GM19240 (cell line): ENCODE data around the gene MLYCD.

ENCODE experiments used
- DNase-seq: peaks from one replicate; pipeline ENCODE4 v3.0.0; 2011; ENCODE audit warnings: low spot score; ENCODE audit not compliant: insufficient read length

MLYCD gene

DNA sequence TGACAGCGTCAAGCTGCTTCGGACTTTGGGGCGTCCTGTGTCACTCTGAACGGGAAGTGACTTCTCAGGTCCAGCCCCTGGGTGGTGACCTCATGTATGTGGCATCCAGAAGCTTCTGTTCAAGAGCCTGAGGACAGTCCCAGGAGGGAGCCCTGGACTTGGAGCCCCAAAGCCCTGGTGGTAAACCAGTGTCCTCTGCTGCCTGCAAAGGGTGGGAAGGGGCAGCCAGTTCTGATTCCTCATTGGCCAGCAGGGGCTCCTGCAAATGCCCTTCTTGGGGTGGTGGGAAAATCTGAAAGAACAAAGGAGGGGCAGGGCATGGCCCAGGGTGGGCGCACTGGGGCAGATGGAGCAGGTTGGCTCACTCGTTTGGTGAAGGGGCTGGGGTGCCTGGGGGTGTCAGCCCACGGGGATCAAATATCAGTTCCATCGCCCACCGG, 55.7 kb downstream of the MLYCD start:
- DNase-seq = no peak

DNA sequence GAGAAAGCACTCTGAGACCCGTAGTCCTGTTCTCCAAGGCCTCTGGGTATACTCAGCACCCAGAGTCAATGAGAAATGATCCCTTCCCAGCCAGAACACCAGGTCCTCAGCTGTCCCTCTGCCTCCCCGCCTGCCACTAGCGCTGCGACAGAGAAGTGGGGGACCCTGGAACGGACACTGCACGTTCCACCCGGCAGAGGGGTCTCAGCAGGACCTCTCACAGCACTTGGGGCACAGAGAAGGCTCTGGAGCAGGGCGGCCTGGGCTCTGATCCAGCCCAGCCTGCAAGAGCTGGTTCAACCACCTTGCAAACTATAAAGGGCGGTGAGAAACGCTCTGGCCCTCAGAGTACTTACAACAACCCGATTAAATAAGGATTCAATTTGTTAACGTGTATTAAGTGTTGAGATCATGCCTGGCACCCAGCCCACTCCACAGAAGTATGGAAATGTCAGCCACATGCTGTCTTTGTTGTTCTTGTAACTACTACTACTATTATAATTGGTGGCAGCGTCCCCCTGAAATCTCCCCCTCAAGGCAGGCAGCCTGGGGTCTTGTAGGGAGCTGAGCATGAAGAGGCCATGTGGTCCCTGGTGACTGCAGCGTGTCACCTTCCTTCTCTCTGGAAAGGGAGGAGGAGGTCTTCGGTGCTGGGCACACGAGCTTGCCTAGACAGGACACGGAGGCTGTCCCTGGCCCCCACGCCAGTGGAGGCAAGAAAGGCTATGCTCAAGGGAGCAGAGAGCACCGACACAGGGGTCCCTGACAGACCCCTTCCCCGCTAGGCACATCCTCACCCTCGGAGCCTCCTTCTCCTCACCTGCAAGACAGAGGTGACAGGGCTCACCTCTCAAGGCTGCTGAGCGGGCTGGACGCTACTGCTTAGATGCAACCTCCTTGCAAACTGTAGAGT, 56.6 kb downstream of the MLYCD start:
- DNase-seq = no peak

DNA sequence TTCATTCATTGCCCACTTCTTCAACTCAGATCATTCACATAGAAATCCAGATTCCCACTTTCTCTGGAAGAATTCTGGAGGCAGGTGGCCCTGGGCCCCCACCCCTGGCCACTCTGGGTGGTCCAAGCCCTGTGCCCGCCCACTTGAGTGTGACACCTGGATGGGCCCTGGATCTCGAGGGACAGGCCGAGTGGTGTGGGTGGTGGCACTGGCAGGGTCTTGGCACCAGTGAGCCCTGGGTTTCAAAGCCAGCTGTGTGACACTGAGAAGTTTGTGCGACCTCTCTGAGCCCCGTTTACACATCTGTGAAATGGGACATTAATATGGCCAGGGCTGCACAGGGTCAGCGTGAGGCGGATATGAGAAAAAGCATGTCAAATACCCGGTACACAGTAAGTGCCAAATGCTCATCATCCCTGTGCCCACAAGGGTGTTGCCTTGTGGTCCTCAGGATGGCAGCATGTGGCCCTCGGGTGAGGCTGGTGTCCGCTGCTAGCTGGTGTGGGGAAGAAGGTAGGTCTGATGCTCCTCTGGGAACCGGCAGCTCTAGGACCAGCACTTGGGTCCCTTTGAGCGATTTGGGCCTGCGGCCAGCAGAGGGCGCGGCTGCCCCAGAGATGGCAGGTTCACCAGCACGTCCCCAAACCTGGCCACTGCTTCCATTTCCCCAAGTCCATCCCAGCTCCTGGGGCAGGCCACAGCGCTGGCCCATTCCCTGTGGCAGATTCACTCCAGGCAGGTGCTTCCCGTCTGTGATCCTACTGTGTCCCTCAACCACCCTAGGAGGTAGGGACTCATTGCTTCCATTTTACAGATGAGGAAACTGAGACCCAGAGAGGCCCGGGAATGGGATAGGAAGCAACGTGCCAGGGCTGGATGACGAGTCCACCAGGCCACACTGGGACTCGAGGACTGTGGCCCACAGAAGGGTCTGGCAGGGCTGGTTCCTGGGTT, 57.7 kb downstream of the MLYCD start:
- DNase-seq = peak; percentile 82

DNA sequence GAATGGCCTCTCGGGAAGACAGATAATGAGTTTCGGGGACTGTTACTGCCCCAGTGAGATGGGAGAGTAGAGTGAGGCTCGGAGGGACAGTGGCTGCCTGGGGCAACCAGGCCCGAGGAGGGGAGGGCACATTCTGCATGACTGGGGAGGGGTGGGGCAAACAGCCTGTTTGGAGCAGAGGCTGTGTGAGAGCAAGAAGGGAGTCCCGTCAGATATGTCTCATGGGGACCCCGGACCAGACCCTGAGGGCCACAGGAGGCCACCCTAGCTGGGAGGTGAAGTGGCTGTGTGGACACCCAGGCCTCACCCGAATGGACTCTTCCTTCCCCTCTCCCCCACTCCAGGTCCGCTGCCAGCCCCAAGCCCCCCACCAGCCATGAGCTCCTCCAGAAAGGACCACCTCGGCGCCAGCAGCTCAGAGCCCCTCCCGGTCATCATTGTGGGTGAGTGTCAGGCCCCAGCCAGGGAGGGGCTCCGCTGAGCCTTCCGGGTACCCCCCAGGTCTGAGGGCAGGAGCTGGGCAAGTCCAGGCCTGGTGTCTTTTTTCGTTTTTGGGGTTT, 58.5 kb downstream of the MLYCD start:
- DNase-seq = no peak

GRCh38 chr16:83958137-83958845, 59.4 kb downstream of the MLYCD start:
- no peak for DNase-seq

GRCh38 chr16:83958846-83959565, 60.1 kb downstream of the MLYCD start:
- DNase-seq = no peak

DNA sequence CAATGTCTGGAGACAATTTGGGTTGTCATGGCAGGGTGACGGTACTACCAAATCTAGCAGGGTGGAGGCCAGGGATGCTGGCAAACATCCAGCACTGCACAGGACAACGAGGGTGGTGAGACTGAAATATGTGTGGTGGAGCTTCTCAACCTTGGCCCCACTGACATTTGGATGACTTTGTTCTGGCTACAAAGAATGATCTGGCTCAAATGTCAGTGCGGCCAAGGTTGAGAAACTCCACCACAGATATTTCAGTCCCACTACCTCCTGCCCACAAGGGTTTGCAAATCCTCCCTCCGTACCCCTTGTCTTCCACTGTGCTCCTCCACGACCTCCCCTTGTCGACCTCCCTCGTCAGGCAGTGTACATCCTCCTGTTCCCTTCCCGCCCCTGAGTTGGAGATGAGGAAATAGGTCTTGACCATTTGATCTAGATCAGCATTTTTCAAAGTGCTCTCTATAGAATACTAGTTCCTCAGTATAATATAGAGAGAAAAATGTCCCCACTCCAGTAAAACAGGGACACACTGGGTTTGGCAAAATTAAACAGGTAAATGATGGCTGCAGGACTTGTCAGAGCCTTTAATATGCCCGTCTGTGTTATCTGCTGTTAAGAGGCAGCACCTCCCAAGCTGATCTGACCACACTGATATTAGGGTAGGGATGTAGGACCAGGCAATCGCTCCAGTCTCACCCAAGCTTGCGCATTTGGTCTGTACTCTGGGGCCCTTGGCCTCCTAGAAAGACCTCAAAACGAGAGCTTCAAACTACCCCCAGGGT, 60.9 kb downstream of the MLYCD start:
- DNase-seq = no peak

- DNase-seq = no peak
Measured at GRCh38 chr16:83960521-83961249, 61.8 kb downstream of the MLYCD start.

DNA sequence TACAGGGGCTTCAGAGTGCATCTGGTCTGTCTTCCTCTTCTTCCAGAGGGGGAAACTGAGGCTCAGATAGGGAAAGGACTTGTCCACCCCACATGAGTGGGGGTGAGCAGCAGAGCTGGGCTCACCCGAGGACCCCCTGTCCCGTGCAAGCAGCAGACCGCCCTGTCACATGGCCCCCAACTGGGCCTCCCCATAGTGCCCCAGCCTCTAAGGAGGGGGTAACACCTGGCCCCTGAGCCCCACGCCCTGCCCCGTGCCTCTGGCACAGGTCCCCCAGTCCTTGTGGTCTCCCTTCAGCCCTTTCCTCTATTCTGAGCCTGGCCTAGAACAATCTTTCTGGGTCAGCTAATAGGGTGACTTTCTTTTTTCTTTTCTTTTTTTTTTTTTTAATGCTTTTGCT, 62.7 kb downstream of the MLYCD start:
- no peak for DNase-seq

- DNase-seq = no peak
Measured at GRCh38 chr16:83963277-83964119, 64.6 kb downstream of the MLYCD start.

GRCh38 chr16:83964684-83965443, 65.9 kb downstream of the MLYCD start:
- DNase-seq = no peak

DNA sequence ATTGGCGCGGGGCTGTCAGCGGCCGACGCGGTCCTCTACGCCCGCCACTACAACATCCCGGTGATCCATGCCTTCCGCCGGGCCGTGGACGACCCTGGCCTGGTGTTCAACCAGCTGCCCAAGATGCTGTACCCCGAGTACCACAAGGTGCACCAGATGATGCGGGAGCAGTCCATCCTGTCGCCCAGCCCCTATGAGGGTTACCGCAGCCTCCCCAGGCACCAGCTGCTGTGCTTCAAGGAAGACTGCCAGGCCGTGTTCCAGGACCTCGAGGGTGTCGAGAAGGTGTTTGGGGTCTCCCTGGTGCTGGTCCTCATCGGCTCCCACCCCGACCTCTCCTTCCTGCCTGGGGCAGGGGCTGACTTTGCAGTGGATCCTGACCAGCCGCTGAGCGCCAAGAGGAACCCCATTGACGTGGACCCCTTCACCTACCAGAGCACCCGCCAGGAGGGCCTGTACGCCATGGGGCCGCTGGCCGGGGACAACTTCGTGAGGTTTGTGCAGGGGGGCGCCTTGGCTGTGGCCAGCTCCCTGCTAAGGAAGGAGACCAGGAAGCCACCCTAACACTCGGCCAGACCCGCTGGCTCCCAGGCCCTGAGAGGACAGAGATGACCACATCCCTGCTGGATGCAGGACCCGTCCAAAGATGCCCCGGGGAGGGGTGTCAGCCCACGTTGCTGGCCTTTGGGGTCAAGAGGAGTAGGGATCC, 66.7 kb downstream of the MLYCD start:
- DNase-seq = no peak

GRCh38 chr16:83966153-83966696, 67.3 kb downstream of the MLYCD start:
- no peak for DNase-seq

DNA sequence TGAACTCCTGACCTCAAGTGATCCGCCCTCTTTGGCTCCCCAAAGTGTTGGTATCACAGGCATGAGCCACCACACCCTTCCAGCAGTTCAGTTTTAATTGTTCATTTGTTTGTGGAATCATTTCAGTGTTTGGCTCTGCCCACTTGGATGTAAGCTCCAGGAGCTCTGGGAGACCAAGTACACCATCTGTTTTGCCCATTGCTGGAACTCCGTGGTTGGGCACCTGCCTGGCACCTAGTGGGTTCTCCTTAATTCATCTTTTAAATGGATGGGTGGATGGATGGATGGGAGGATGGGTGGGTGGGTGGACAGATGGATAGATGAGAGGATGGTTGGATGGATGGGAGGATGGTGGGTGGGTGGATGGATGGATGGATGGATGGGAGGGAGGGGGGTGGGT, 68.2 kb downstream of the MLYCD start:
- no peak for DNase-seq

- DNase-seq = peak; percentile 52
Measured at GRCh38 chr16:83967838-83968305, 69.0 kb downstream of the MLYCD start, which contains the start of gene NECAB2. Gene NECAB2, plus strand, starts transcription at chr16:83968244. Its CDS starts 405 bp downstream, at chr16:83968649.

- no peak for DNase-seq
Measured at GRCh38 chr16:83968306-83968851, 69.5 kb downstream of the MLYCD start.
